Fibroblast of gingiva (primary cell): ENCODE results near the gene CD48.

ENCODE experiments used
- DNase-seq: peaks from one replicate; pipeline ENCODE4 v3.0.0-alpha.2; 2011; ENCODE audit warnings: low read depth

Gene CD48, protein sequence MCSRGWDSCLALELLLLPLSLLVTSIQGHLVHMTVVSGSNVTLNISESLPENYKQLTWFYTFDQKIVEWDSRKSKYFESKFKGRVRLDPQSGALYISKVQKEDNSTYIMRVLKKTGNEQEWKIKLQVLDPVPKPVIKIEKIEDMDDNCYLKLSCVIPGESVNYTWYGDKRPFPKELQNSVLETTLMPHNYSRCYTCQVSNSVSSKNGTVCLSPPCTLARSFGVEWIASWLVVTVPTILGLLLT

GRCh38 chr1:160711602-160712311 lies at the start of gene CD48:
TSS of gene CD48 (minus strand) at chr1:160711822. CDS start at chr1:160711763, 59 bp downstream.
- no peak for DNase-seq

- DNase-seq = no peak
Measured at GRCh38 chr1:160761046-160761445, 49.4 kb upstream of the CD48 start.

DNA sequence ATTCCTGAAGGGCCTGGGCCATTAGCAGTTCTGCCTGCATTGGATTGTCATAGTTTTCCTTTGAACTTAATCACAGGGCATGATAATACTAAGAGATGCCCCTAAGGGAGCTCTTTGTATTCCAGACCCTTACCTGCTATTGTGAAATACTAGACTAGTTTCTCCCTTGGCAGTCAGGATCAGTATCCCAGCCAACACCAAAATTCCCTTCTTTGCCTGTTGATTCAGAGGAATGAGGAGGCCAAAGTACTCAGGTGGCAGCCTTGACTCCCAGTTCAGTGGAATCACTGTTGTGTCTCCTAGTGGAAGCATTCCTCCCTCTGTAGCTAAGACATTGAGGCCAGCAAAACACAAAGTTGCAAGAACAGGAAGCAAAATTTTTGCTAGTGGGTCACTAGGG lies 48.1 kb upstream of the CD48 start:
- no peak for DNase-seq

DNA sequence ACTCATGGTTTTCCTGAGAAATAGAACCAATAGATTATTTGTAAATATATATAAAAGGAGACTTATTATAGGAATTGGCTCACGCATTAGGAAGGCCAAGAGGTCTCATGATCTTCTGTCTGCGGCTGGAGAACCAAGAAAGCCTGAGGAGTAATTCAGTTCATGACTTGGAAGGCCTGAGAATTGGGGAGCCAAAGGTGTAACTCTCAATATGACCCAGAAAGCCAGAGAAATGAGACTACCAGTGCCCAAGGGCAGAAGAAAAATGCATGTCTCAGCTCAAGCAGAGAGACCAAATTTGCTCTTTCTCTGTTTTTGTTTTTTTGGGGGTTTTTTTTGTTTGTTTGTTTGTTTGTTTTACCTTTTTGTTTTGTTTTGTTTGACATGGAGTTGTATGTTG lies 46.9 kb upstream of the CD48 start:
- DNase-seq = no peak

GRCh38 chr1:160756849-160757201 lies 45.2 kb upstream of the CD48 start:
- DNase-seq = no peak

GRCh38 chr1:160755911-160756848 lies 44.6 kb upstream of the CD48 start:
- no peak for DNase-seq

- DNase-seq = no peak
Measured at GRCh38 chr1:160755461-160755860, 43.8 kb upstream of the CD48 start.

DNA sequence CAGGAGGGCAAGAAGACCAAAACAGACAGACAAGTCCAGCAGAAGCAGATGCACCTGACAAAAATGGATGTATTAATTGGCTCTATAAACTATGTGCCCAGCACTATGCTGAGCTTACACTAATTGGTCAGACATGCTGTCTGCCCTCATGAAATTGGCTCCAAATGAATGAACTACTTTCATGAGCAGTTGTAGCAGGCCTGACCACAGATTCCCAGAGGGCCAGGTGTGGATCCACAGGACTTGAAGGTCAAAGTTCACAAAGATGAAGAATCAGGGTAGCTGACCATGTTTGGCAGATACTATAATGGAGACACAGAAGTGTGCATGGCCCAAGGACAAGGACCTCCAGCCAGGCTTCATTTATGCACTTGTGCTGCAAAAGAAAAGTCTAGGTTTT lies 42.0 kb upstream of the CD48 start:
- DNase-seq = no peak

DNA sequence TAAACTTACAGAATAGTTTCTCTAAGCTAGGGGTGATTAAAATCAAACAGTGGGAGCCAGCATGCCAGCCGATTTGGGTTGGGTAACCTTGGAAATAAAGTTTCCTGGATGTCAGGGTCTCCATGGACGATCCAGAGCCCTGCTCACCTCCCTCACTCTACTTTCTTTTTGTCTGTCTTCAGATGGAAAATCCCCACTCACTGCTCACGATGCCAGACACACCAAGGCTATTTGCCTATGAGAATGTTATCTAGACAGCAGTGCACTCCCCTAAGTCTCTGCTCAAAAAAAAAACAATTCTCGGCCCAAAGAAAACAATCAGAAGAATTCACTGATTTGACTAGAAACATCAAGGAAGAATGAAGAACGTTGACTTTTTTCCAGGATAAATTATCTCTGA lies 41.3 kb upstream of the CD48 start:
- DNase-seq = no peak

GRCh38 chr1:160752406-160752805 lies 40.8 kb upstream of the CD48 start:
- no peak for DNase-seq

GRCh38 chr1:160750608-160751007 lies 39.0 kb upstream of the CD48 start:
- no peak for DNase-seq

DNA sequence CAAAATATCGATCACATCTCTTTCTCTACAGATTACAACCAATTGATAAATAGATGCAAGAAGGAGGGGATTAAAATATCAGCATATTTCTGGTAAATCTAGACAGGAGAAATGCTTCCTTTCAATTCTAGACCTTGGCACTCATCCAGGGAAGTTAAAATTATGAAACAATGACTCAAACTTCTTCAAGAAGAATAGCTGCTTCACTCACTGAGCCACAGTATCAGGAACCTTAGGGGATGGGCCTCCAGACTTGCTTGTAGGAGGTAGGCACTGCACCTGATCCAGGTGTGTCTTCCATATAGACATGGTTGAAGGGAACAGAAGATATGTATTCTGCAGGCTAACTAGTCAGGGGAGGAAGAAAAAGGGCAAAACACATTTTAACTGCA lies 37.3 kb upstream of the CD48 start:
- DNase-seq = no peak

DNA sequence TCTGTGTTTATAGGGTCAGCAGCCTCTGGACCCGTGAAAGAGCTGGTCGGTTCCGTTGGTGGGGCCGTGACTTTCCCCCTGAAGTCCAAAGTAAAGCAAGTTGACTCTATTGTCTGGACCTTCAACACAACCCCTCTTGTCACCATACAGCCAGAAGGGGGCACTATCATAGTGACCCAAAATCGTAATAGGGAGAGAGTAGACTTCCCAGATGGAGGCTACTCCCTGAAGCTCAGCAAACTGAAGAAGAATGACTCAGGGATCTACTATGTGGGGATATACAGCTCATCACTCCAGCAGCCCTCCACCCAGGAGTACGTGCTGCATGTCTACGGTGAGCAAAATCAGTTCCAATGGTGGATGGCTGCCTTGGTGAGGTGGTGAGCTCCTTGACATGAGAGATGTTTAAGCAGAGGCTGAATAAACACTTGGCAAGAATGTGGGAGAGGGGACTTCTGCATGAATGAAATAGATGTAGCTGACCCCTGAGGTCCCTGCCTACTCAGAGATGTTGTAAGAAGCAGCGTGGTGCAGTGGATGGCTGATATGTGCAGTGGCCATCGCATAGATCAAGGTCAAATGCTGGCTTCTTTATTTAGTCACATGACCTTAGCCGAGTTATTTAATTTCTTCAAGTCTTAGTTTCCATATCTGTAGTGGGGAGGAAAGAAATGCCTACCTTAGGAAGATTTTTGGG lies 36.7 kb upstream of the CD48 start:
- no peak for DNase-seq

GRCh38 chr1:160747717-160748116 lies 36.1 kb upstream of the CD48 start:
- no peak for DNase-seq

DNA sequence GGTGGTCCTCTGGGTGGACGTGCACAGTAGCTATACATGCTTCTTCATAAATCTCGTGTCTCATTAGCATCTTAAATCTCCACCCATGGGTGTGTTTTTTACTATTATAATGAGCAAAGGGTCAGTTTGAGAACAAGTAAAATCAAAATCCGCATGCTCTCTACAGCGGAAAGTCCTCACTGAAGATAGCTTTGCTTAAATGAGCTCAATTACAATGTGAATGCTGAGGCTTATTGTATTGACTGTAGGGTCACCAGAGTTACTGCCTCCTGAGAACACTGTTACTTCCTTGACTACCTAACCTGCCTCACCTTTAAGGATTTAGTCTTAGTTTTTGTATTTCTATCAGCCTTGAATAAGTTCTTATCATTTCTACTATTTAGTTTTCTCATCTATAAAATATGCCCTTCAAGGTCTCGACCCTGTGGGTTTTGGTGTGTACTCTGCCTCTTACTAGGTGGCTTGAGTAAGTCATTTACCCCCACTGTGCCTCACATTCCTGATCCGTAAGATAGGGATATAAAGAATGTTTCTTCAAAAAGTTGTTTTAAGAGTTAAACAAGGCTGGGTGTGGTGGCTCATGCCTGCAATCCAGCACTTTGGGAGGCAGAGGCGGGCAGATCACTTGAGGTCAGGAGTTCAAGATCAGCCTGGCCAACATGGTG lies 35.3 kb upstream of the CD48 start:
- DNase-seq = no peak

- no peak for DNase-seq
Measured at GRCh38 chr1:160745551-160745950, 33.9 kb upstream of the CD48 start.

DNA sequence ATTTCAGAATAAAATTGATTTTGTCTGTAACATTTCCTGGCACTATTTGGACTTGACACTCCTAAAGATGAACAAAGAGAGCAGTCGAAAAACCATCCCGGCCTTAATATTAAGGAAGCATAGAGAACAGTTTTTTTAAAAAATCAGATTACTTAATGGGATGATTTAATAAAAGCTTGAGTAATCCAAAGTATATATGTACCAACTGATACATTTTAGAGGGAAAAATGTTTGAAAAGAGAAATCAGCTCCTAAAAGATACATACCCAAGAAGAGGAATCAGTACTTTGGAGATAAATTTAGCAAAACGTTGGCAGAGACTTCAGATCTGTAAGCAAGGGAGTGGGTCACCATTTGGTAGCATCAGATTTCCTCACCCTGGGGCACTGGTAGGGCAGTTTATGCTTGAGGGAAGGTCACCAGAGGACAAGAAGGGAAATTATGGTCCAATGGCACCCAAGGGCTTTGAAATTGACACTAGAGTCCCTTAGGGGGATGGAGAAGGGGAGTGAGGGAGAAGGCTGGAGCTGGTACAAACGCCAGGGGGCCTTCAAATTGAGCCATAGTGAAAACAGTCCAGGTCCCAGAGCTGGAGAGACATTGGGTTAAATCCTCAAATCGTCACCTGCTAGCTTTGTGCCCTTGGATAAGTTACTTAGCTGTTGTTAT lies 33.4 kb upstream of the CD48 start:
- DNase-seq = no peak

GRCh38 chr1:160744199-160744851 lies 32.7 kb upstream of the CD48 start:
- no peak for DNase-seq

- DNase-seq = no peak
Measured at GRCh38 chr1:160743266-160743665, 31.6 kb upstream of the CD48 start.

DNA sequence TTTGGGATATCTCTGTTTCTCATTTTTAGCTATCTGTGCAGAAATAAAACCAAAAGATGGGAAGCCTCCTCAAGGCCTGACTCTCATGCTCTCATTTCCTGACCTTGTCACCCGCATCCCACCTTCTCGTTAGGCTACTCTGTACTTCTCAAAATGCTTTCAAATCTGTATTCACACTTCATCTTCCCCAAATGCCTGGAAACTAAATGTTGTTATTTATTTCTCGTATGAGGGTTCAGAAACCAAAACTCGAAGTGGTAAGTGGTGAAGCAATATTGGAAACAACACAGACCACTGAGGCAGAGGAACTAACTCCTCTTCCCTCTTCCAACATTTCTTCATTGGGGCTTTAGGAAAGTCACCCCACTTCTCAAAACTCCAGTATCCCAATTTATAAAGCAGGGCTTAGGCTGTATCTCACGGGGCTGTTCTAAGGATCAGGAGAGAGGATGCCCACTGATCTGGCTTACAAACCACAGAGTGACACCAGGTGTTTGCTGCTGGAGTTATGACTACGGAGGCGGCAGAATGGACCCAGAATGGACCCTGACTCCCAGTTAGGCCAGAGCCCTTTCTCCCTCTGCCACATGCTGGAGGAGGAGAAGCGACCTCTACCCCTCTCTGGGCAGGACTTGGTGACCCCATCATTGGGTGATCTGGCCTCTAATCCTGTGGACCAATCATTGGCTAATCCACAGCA lies 31.0 kb upstream of the CD48 start:
- no peak for DNase-seq
